Stimulated activated CD4-positive, alpha-beta T cell treated with anti-CD3 and anti-CD28 coated beads, Interleukin-1b, Interleukin-23, amount 100 ng/mL, for 24 hours (primary cell): ENCODE measurements around the gene LYVE1.
"Not testable (repeated sequence)": the region's sequence is repeated elsewhere in the genome, so short reads cannot be mapped to it uniquely, and the experiment has no call there.

Experiments
- DNase-seq, 4 experiments: peaks; one replicate each; pipeline ENCODE4 v3.0.0-alpha.2; 2020; ENCODE audit warnings: low read depth in 4 of 4, low spot score in 1 of 4

Gene LYVE1

GRCh38 chr11:10568486-10568941 is at the start of gene LYVE1:
TSS of gene LYVE1 (minus strand) at chr11:10568665. CDS start at chr11:10568532, 133 bp downstream.
- no peak for DNase-seq

- DNase-seq: no peak
Observed at GRCh38 chr11:10617551-10617950, 49.1 kb upstream of the LYVE1 start.

- DNase-seq: no peak
Observed at GRCh38 chr11:10611979-10612862, 43.8 kb upstream of the LYVE1 start.

- DNase-seq: no peak
Observed at GRCh38 chr11:10609636-10610035, 41.2 kb upstream of the LYVE1 start.

- no peak for DNase-seq
Observed at GRCh38 chr11:10608584-10608983, 40.1 kb upstream of the LYVE1 start.

- DNase-seq: no peak
Observed at GRCh38 chr11:10607462-10608132, 39.1 kb upstream of the LYVE1 start.

- no peak for DNase-seq
Observed at GRCh38 chr11:10606536-10607208, 38.2 kb upstream of the LYVE1 start.

GRCh38 chr11:10605941-10606381 is 37.5 kb upstream of the LYVE1 start:
- DNase-seq: no peak

GRCh38 chr11:10604798-10605197 is 36.3 kb upstream of the LYVE1 start:
- DNase-seq: no peak

- DNase-seq: no peak
Observed at GRCh38 chr11:10604340-10604748, 35.9 kb upstream of the LYVE1 start.

- DNase-seq: no peak
Observed at GRCh38 chr11:10603721-10604297, 35.3 kb upstream of the LYVE1 start.

GRCh38 chr11:10602945-10603344 is 34.5 kb upstream of the LYVE1 start:
- DNase-seq: no peak

- no peak for DNase-seq
Observed at GRCh38 chr11:10602366-10602765, 33.9 kb upstream of the LYVE1 start.

- DNase-seq: no peak
Observed at GRCh38 chr11:10601837-10602236, 33.4 kb upstream of the LYVE1 start.

GRCh38 chr11:10600570-10601248 is 32.2 kb upstream of the LYVE1 start:
- no peak for DNase-seq

GRCh38 chr11:10599388-10600175 is 31.1 kb upstream of the LYVE1 start:
- DNase-seq: no peak

- DNase-seq: no peak
Observed at GRCh38 chr11:10598816-10599215, 30.4 kb upstream of the LYVE1 start.

- DNase-seq: no peak
Observed at GRCh38 chr11:10597877-10598351, 29.4 kb upstream of the LYVE1 start.

GRCh38 chr11:10595840-10596239 is 27.4 kb upstream of the LYVE1 start:
- DNase-seq: not testable (repeated sequence)

- DNase-seq: no peak
Observed at GRCh38 chr11:10594407-10594806, 25.9 kb upstream of the LYVE1 start.
